CD4-positive, alpha-beta T cell treated with Interleukin-15 for 1 hour (primary cell): Measurements from ENCODE around the gene ERP44.
"Not testable (repeated sequence)": the region's sequence is repeated elsewhere in the genome, so short reads cannot be mapped to it uniquely, and the experiment has no call there.

ENCODE experiments used
- DNase-seq: peaks from one replicate; pipeline ENCODE4 v3.0.0-alpha.2; 2020

The ERP44 gene

GRCh38 chr9:100064872-100065581 is 33.8 kb downstream of the ERP44 start:
- DNase-seq, result no peak

- DNase-seq, result no peak
Observed at GRCh38 chr9:100063185-100063584, 35.6 kb downstream of the ERP44 start.

- not testable (repeated sequence) for DNase-seq
Observed at GRCh38 chr9:100062683-100063082, 36.1 kb downstream of the ERP44 start.

GRCh38 chr9:100058699-100059579 is 39.9 kb downstream of the ERP44 start:
- no peak for DNase-seq

GRCh38 chr9:100057624-100058023 is 41.2 kb downstream of the ERP44 start:
- no peak for DNase-seq

- DNase-seq, result no peak
Observed at GRCh38 chr9:100056561-100056960, 42.2 kb downstream of the ERP44 start.

- no peak for DNase-seq
Observed at GRCh38 chr9:100052375-100052774, 46.4 kb downstream of the ERP44 start.

- no peak for DNase-seq
Observed at GRCh38 chr9:100049551-100049950, 49.2 kb downstream of the ERP44 start.

- DNase-seq, result no peak
Observed at GRCh38 chr9:100038472-100038871, 60.3 kb downstream of the ERP44 start.

GRCh38 chr9:100033877-100034551 is 64.8 kb downstream of the ERP44 start:
- DNase-seq, result no peak

GRCh38 chr9:100030548-100030947 is 68.3 kb downstream of the ERP44 start:
- DNase-seq, result no peak

GRCh38 chr9:100029251-100029650 is 69.5 kb downstream of the ERP44 start:
- DNase-seq, result no peak

GRCh38 chr9:100028201-100028784 is 70.5 kb downstream of the ERP44 start:
- DNase-seq, result peak; percentile 70

GRCh38 chr9:100027543-100027942 is 71.3 kb downstream of the ERP44 start:
- no peak for DNase-seq

GRCh38 chr9:100021931-100022330 is 76.9 kb downstream of the ERP44 start:
- no peak for DNase-seq

GRCh38 chr9:100020121-100020795 is 78.5 kb downstream of the ERP44 start:
- DNase-seq, result no peak

GRCh38 chr9:100019541-100019940 is 79.3 kb downstream of the ERP44 start:
- DNase-seq, result no peak

GRCh38 chr9:100014846-100015245 is 84.0 kb downstream of the ERP44 start:
- no peak for DNase-seq

GRCh38 chr9:100013573-100013972 is 85.2 kb downstream of the ERP44 start:
- no peak for DNase-seq

GRCh38 chr9:100012279-100012678 is 86.5 kb downstream of the ERP44 start:
- DNase-seq, result no peak

GRCh38 chr9:100011062-100011681 is 87.6 kb downstream of the ERP44 start:
- DNase-seq, result peak; percentile 35

- DNase-seq, result no peak
Observed at GRCh38 chr9:99999797-100000196, 99.0 kb downstream of the ERP44 start.
